HepG2 (cell line): ENCODE measurements around the gene DPP7. TPM values are rescaled to one million over a fixed set of nuclear protein-coding genes. Genes with fewer than 3 reads are reported as not detected.

ENCODE experiments used
- ATF7-NPFF ChIP-seq: sonication (generic); formaldehyde crosslinking; IDR thresholded peaks from 2 replicates; pipeline ENCODE4 v1.8.1; 2023; ENCODE audit warnings: mild to moderate bottlenecking, low read depth, missing genetic modification reagents, moderate library complexity
- FOXM1 ChIP-seq: sonication (generic); formaldehyde crosslinking; IDR thresholded peaks from 2 replicates; pipeline ENCODE4 v1.5.0; 2020; ENCODE audit warnings: missing genetic modification reagents
- GABPA ChIP-seq, 2 experiments: IDR thresholded peaks; 2 replicates each; pipeline ENCODE4 v1.6.1; 2011 to 2016; ENCODE audit warnings: low read depth in 2 of 2, low read length in 1 of 2, missing biosample characterization in 1 of 2, missing genetic modification characterization in 1 of 2
- GPN1 ChIP-seq: sonication (generic); formaldehyde crosslinking; IDR thresholded peaks from 2 replicates; pipeline ENCODE4 v1.5.1; 2020; ENCODE audit warnings: missing genetic modification reagents, borderline replicate concordance
- HES4 ChIP-seq: sonication (generic); formaldehyde crosslinking; IDR thresholded peaks from 2 replicates; pipeline ENCODE4 v1.9.0; 2021; ENCODE audit warnings: mild to moderate bottlenecking, missing genetic modification reagents, borderline replicate concordance
- MTA1 ChIP-seq: sonication (generic); formaldehyde crosslinking; IDR thresholded peaks from 2 replicates; pipeline ENCODE4 v1.4.0; 2020; ENCODE audit warnings: missing genetic modification reagents, mild to moderate bottlenecking, borderline replicate concordance
- NR2F1 ChIP-seq, 2 experiments: fragments of 450-650 bp in 1 of 2; formaldehyde crosslinking in 1 of 2; IDR thresholded peaks; 2 replicates each; pipeline versions ENCODE4 v1.5.0 to v1.6.1; 2016 to 2020; ENCODE audit warnings: mild to moderate bottlenecking in 1 of 2, missing compliant biosample characterization in 1 of 2, missing genetic modification reagents in 1 of 2, moderate library complexity in 1 of 2
- REPIN1 ChIP-seq: sonication (generic); formaldehyde crosslinking; IDR thresholded peaks from 2 replicates; pipeline ENCODE4 v1.8.0; 2022; ENCODE audit warnings: missing genetic modification reagents, low read depth, mild to moderate bottlenecking, borderline replicate concordance
- RFX5 ChIP-seq: IDR thresholded peaks from 2 replicates; pipeline ENCODE4 v1.6.1; 2011; ENCODE audit warnings: low read depth, low read length, improper control_type of control experiment
- SALL1 ChIP-seq: sonication (generic); formaldehyde crosslinking; IDR thresholded peaks from 2 replicates; pipeline ENCODE4 v1.8.0; 2022; ENCODE audit warnings: mild to moderate bottlenecking, missing genetic modification reagents
- TEAD3 ChIP-seq: optimal IDR thresholded peaks from 2 replicates; pipeline ENCODE3; 2016; ENCODE audit warnings: borderline replicate concordance
- ZNF12 ChIP-seq: sonication (generic); formaldehyde crosslinking; IDR thresholded peaks from 2 replicates; pipeline ENCODE4 v1.5.0; 2020; ENCODE audit warnings: missing genetic modification reagents
- ZNF3 ChIP-seq: IDR thresholded peaks from 2 replicates; pipeline ENCODE4 v1.7.0; 2017; ENCODE audit warnings: inconsistent platforms
- ZNF44 ChIP-seq: sonication (generic); formaldehyde crosslinking; IDR thresholded peaks from 2 replicates; pipeline ENCODE4 v1.5.1; 2020; ENCODE audit warnings: mild to moderate bottlenecking, missing genetic modification reagents
- ZNF562 ChIP-seq: sonication (generic); formaldehyde crosslinking; IDR thresholded peaks from 2 replicates; pipeline ENCODE4 v1.8.0; 2022; ENCODE audit warnings: missing genetic modification reagents, borderline replicate concordance
- ZNF619 ChIP-seq: sonication (generic); formaldehyde crosslinking; IDR thresholded peaks from 2 replicates; pipeline ENCODE4 v1.4.0; 2020; ENCODE audit warnings: mild to moderate bottlenecking, missing genetic modification reagents
- ZNF737 ChIP-seq: sonication (generic); formaldehyde crosslinking; IDR thresholded peaks from 2 replicates; pipeline ENCODE4 v1.5.0; 2020; ENCODE audit warnings: missing genetic modification reagents, mild to moderate bottlenecking, borderline replicate concordance
- polyA plus RNA-seq, 8 experiments: library from polyadenylated mRNA; depleted of rRNA in 3 of 8; stranded (reverse) in 7 of 8; unstranded in 1 of 8; fragments of >200 nt; fragmentation: Illumina TruSeq in 4 of 8; extraction: Trizol in 4 of 8; gene quantifications; 2 replicates each; pipeline versions ENCODE4 v1.2.1 to v1.2.3, GENCODE V29; 2011 to 2016; ENCODE audit warnings: low read depth in 4 of 8, missing spikeins in 1 of 8, mixed read lengths in 1 of 8; ENCODE audit not compliant: insufficient read depth in 1 of 8
- total RNA-seq, 5 experiments: library from RNA; depleted of rRNA; stranded (reverse); fragments of >200 nt; fragmentation: Illumina TruSeq; extraction: Trizol; gene quantifications; 2 replicates each; pipeline ENCODE4 v1.2.3, GENCODE V29; 2016; ENCODE audit warnings: low read depth in 1 of 5
- TF ChIP-seq, protein P1 (sequence below): sonication (generic); formaldehyde crosslinking; IDR thresholded peaks from 2 replicates; pipeline ENCODE4 v1.4.0; 2020; ENCODE audit warnings: missing genetic modification reagents
- TF ChIP-seq, protein P2 (sequence below): sonication (generic); formaldehyde crosslinking; IDR thresholded peaks from 2 replicates; pipeline ENCODE4 v1.5.1; 2020; ENCODE audit warnings: missing genetic modification reagents, mild to moderate bottlenecking, borderline replicate concordance
- TF ChIP-seq, protein P3 (sequence below): sonication (generic); formaldehyde crosslinking; IDR thresholded peaks from 2 replicates; pipeline ENCODE4 v1.4.0; 2020; ENCODE audit warnings: missing genetic modification reagents, borderline replicate concordance

The DPP7 gene
- total and polyA plus RNA-seq, 2 of the 13 experiments (the other 11 are each of a cell fraction or from before 2014, with no cell fraction given) = 1.2 to 4.5 TPM

DNA sequence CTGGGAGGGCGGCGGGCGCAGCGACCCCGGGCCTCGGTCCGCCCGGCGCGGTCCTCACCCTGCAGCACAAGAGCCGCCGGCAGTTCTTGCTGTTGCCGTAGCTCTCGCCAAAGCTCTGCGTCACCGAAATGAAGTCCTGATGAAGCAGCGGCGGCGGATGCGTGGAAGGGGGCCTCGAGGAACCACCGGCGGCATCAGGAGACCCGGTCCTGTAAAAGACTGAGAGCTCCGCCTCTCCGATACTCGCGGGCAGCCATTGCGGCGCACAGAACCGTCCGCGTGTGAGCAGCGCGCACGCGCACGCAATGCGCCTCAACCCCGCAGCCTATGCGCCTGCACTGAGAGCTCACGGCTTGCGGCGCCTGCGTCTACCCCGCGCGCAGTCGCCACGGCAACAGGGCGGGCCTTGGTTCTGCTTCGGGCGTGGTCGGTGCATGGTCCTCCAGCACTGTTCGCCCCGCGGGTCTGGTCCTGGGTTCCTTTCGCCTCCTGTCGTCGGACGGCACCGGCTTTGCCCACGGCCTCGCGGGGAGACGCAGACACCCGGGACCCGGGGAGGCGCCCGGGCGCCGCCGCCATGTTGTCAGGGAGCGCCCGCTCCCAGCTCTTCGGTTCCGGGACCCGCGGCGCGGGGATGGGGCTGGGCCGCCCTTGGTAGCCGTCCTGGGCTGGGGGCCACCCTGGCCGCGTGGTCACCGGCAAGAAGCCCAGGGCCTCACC is 15.1 kb upstream of the DPP7 start (continued):
- TF ChIP-seq, protein P1, sequence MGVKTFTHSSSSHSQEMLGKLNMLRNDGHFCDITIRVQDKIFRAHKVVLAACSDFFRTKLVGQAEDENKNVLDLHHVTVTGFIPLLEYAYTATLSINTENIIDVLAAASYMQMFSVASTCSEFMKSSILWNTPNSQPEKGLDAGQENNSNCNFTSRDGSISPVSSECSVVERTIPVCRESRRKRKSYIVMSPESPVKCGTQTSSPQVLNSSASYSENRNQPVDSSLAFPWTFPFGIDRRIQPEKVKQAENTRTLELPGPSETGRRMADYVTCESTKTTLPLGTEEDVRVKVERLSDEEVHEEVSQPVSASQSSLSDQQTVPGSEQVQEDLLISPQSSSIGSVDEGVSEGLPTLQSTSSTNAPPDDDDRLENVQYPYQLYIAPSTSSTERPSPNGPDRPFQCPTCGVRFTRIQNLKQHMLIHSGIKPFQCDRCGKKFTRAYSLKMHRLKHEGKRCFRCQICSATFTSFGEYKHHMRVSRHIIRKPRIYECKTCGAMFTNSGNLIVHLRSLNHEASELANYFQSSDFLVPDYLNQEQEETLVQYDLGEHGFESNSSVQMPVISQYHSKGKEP = no peak
- TF ChIP-seq FOXM1 (no peak), ZNF619 (CRISPR knock-in tag) (peak; percentile 51; the same call in 1 of the 2 replicates), ZNF12 (CRISPR knock-in tag) (0 out of 2 replicates have a peak, but pooled peaks have one; percentile 21), GABPA (IDR thresholded peaks at IDR 0.05; ENCODE audit: low read depth, low read length) (no peak), GABPA (CRISPR knock-in tag; IDR thresholded peaks at IDR 0.05; ENCODE audit: low read depth) (no peak), GPN1 (CRISPR knock-in tag) (no peak), REPIN1 (CRISPR knock-in tag) (no peak; the same call in 1 of the 2 replicates), TEAD3 (no peak), MTA1 (no peak), HES4 (CRISPR knock-in tag) (no peak), ZNF3 (CRISPR knock-in tag) (0 out of 2 replicates have a peak, but pooled peaks have one; percentile 45), ATF7-NPFF (CRISPR knock-in tag) (peak; percentile 56), SALL1 (CRISPR knock-in tag) (peak; percentile 76), ZNF44 (no peak), NR2F1 (CRISPR knock-in tag; IDR thresholded peaks at IDR 0.05) (no peak), RFX5 (no peak), ZNF562 (CRISPR knock-in tag) (no peak), ZNF737 (no peak)
- TF ChIP-seq, protein P2, sequence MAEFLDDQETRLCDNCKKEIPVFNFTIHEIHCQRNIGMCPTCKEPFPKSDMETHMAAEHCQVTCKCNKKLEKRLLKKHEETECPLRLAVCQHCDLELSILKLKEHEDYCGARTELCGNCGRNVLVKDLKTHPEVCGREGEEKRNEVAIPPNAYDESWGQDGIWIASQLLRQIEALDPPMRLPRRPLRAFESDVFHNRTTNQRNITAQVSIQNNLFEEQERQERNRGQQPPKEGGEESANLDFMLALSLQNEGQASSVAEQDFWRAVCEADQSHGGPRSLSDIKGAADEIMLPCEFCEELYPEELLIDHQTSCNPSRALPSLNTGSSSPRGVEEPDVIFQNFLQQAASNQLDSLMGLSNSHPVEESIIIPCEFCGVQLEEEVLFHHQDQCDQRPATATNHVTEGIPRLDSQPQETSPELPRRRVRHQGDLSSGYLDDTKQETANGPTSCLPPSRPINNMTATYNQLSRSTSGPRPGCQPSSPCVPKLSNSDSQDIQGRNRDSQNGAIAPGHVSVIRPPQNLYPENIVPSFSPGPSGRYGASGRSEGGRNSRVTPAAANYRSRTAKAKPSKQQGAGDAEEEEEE (CRISPR knock-in tag) = peak; percentile 88; the same call in 1 of the 2 replicates
- TF ChIP-seq, protein P3, sequence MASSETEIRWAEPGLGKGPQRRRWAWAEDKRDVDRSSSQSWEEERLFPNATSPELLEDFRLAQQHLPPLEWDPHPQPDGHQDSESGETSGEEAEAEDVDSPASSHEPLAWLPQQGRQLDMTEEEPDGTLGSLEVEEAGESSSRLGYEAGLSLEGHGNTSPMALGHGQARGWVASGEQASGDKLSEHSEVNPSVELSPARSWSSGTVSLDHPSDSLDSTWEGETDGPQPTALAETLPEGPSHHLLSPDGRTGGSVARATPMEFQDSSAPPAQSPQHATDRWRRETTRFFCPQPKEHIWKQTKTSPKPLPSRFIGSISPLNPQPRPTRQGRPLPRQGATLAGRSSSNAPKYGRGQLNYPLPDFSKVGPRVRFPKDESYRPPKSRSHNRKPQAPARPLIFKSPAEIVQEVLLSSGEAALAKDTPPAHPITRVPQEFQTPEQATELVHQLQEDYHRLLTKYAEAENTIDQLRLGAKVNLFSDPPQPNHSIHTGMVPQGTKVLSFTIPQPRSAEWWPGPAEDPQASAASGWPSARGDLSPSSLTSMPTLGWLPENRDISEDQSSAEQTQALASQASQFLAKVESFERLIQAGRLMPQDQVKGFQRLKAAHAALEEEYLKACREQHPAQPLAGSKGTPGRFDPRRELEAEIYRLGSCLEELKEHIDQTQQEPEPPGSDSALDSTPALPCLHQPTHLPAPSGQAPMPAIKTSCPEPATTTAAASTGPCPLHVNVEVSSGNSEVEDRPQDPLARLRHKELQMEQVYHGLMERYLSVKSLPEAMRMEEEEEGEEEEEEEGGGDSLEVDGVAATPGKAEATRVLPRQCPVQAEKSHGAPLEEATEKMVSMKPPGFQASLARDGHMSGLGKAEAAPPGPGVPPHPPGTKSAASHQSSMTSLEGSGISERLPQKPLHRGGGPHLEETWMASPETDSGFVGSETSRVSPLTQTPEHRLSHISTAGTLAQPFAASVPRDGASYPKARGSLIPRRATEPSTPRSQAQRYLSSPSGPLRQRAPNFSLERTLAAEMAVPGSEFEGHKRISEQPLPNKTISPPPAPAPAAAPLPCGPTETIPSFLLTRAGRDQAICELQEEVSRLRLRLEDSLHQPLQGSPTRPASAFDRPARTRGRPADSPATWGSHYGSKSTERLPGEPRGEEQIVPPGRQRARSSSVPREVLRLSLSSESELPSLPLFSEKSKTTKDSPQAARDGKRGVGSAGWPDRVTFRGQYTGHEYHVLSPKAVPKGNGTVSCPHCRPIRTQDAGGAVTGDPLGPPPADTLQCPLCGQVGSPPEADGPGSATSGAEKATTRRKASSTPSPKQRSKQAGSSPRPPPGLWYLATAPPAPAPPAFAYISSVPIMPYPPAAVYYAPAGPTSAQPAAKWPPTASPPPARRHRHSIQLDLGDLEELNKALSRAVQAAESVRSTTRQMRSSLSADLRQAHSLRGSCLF = no peak; the same call in 1 of the 2 replicates
